NCI-H146 treated with DMSO at 0.1 percent for 48 hours (cell line): ENCODE measurements around the gene CPNE2.
A peak's percentile ranks its signal among the peaks of the same experiment; 100 is the strongest.
"Not testable (repeated sequence)": the region's sequence is repeated elsewhere in the genome, so short reads cannot be mapped to it uniquely, and the experiment has no call there.

Source experiments
- DNase-seq: peaks from one replicate; lab custom pipeline; 2025; ENCODE audit not compliant: unreplicated experiment; lab: John Stamatoyannopoulos, UW

The CPNE2 gene

DNA sequence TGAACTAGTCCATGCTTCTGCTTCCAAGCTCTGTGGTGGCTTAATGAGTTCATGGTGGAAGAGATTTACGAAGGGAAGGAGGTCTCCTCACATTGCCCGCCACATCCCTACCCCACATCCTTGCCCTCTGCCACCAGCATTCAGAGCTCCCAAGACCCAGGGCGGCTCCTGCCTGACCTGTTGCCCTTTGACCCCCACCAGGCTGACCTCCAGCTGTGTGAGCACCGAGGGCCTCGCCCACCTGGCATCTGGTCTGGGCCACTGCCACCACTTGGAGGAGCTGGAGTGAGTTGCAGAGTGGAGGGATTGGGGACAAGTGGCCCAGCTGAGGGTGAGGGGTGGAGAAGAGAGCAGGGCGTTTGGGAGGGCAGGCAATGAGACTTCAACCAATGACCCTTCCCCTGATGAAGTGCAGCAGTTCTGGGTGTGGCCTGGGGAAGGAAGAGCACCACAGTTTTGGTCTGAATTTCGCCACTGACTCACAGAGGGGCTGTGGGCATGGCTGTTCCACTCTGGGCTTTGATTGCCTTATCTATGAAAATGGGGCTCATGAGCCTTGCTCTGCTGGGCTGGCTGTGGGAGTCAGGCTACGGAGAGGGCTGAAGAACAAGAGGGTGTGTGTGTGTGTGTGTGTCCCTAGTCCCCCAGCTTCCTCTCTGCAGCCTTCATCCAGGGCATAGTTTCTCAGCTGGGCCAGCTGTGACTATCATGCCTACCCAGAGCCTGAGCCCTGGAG lies 22.6 kb upstream of the CPNE2 start:
- no peak for DNase-seq

DNA sequence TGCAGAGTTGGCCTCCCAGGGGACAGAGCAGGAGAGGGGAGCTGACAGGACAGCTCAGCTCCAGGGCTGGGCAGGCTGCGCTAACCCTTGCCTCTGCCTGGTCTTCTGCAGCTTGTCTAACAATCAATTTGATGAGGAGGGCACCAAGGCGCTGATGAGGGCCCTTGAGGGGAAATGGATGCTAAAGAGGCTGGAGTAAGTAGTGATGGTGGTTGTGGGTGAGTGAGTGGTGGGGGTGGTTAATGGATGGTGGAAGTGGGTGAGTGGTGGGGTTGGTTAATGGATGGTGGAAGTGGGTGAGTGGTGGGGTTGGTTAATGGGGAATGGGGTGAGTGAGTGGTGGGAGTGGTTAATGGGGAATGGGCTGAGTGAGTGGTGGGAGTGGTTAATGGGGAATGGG lies 22.0 kb upstream of the CPNE2 start:
- DNase-seq = no peak

DNA sequence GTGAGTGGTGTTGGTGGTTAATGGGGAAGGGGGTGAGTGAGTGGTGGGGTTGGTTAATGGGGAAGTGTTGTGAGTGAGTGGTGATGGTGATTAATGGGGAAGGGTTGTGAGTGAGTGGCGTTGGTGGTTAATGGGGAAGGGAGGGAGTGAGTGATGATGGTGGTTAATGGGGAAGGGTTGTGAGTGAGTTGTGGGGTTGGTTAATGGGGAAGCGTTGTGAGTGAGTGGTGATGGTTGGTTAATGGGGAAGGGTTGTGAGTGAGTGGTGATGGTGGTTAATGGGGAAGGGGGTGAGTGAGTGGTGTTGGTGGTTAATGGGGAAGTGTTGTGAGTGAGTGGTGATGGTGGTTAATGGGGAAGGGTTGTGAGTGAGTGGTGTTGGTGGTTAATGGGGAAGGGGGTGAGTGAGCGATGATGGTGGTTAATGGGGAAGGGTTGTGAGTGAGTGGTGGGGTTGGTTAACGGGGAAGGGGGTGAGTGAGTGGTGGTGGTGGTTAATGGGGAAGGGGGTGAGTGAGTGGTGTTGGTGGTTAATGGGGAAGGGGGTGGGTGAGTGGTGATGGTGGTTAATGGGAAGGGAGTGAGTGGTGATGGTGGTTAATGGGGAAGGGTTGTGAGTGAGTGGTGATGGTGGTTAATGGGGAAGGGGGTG lies 21.2 kb upstream of the CPNE2 start:
- not testable (repeated sequence) for DNase-seq

DNA sequence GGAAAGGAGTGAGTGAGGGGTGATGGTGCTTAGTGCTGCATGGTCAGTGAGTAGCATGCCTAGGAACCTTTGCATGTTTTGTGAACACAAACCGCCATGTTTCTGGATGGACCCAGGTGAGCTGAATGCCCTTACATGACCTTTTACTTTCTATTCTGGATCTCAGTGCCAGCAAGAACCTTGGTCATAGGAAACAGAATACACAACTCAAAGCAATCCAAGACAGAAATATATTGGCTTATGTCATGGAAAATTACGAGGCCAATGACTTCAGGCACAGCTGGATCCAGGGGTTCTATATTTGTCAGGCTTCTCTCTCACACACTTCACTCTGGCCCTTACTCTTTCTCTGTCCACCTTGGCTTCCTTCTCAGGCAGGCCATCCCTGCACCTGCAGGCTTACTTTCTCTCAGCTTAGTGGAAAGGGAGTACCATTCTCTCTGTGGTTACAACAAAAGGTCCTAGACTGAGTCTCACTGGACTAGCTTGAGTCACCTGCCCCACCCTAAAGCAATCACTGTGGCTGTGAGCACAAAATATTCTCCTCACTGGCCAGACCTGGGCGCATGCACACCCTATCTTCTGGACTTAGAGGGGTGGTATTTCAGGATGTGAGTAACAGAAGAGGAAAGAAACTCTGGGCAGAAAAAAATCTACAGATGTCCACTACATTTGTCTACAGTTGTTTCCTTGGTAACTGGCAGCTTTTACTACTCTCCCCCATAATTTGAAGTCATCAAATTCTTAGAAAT lies 20.4 kb upstream of the CPNE2 start:
- DNase-seq = no peak

DNA sequence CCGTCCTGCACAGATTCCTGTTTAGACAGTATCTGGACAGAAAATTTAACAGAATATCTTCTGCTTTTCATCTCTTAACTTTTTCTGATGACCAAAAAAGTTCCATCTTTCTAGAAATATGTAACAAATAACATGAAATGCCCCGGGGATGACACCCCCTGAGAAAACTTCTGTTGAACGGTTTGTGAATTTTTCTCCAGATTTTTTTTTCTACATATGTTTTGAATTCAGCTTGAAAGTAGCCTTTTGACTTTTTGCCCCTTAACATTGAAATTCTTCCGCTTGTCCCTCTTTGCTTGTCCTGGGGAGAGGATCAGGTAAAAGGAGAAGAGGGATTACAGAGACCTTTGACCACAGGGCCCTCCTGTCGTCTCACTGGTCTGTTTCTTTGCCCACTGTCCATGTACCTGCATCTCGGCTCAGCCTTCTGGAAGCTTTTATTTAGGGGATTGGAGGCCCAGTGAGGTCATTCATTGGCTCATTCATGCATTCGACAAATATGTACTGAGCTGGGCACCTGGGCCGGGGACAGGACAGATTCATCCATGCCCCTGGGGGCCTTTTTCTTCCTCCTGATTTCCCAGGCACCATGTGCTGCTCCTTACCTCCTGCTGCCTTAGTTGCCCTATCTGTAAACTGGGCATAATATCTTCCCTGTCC lies 19.6 kb upstream of the CPNE2 start:
- DNase-seq = no peak

DNA sequence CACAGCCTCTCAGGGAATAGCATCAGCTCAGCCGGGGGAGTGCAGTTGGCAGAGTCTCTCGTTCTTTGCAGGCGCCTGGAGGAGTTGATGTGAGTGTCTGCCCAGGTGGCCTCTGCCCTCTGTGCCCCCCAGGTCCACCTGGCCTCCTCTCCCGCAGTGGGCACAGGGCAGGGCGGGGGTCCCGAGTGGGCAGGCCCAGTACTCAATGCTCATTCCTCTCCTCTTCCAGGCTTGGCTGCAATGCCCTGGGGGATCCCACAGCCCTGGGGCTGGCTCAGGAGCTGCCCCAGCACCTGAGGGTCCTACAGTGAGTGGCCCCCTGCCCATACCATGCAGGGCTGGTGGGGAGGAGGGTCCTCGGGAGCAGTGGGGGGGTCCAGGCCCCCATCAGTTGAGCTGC lies 14.7 kb upstream of the CPNE2 start:
- no peak for DNase-seq

DNA sequence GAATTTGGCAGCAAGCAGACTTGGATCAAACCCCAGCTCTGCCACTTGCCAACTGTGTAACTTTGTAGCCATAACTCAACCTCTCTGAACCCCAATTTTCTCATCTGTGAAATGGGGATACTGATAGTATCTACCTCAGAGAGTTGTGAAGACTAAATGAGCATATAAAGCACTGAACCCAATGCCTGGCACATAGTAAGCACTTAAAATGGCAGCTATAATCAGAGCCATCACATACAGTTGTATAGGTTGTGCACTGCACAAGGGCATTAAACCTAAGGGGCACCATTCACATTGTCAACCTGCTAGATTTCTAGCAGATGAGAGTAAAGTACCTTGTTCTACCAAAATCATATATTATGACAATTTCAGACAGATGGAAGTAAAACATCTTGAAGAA lies 10.6 kb upstream of the CPNE2 start:
- no peak for DNase-seq

DNA sequence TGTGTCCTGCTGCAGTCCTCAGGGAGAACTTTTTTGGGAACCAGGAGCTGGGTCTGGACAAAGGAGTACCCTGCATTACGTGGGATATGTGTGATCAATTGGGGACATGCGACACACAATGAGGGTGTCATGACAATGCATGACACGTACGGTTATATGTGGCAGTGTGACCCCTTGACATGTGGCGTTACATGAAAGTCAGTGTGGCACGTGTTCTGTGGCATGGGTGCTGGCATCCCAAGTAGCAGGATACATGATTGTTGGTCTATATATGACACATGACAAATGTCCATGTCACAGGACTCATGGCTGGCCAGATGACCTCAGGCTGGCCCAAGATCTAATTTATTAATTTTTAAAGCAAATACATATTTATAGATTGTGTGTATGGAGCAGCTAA lies 9.7 kb upstream of the CPNE2 start:
- no peak for DNase-seq

DNA sequence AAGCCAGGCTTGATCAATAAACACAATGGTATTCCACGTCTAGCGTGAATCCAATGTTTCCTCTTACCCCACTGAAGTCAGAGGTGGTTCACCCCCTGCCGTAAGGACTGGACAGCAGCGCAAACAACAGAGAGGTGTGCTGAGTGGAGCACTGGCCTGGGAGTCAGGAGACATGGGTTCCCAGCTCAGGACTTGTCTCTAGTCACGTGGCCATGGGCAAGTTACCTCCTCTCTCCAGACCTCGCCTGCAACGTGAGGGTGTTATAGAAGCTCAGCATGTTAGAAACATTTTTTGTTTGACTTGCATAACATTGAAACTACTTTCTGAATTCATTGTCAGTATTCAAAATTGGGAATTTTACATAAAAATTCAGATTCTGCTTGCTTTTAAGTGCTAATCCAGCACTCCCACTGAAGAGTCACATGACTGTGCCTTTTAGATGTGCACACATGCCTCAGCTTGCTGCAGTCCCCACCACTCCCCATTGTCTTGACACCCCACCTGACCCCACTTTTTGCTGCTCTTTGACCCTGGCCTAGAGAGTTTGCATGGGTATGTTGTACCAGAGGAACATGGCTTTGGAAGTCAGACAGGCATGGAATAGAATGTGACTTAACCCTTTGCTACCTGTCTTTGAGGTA lies 8.8 kb upstream of the CPNE2 start:
- no peak for DNase-seq

DNA sequence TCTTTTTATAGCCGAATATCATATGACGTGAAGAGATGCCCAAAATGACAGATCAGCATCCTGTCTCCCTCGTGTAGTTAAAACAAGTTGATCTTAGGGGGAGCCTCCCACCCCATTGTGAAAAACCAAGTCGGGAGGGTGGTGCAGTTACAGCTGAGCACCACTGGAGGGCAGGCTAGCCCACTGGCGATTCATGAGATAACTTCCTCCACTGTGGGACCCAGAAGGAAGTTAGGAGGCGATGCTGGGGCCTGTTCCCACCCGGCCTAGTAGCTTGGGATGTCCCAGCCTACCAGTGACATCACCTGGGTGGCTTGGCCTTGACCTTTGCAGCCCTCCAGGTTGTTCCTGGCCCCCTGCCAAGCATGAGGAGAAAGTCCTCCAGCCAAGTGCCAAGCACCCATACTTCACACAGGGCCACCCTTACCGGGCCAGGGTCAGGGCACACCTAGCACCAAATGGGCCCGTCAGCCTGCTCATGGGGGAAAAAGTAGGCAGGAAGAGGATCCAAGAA lies 8.1 kb upstream of the CPNE2 start:
- DNase-seq = peak; percentile 14

DNA sequence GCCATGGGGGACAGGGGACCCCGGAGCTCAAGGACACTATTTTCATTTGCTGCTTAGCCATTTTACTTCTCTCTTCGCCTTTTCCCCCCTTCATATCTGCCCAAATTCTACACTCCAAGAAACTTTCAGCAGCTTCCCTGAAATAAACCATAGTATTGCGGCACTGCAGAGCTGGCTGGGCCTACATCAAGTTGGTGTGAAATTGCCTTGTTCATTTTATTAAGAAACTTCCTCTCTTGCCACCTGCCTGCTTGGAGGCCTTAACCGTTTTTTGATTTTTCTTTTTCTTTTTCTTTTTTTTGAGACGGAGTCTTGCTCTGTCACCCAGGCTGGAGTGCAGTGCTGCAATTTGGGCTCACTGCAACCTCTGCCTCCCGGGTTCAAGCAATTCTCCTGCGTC lies 7.4 kb upstream of the CPNE2 start:
- DNase-seq = no peak

DNA sequence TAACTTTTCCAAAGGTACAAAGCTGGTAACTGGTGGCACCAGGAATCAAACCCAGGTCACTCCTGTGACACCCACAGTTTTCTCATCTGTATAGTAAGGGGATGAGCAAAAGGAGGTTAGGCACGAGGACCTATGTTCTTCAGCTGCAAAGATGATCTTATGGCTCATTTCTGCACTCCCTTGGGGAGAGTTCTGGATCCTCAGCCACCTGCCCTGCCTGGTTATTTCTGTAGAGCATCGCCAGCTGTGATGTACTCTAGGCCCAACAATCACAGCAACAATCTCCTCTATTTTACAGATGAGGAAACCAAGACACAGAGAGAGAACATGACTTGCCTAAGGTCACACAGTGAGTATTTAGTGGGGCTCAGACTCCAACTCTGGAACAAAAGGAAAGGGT lies 5.4 kb upstream of the CPNE2 start:
- DNase-seq = no peak

DNA sequence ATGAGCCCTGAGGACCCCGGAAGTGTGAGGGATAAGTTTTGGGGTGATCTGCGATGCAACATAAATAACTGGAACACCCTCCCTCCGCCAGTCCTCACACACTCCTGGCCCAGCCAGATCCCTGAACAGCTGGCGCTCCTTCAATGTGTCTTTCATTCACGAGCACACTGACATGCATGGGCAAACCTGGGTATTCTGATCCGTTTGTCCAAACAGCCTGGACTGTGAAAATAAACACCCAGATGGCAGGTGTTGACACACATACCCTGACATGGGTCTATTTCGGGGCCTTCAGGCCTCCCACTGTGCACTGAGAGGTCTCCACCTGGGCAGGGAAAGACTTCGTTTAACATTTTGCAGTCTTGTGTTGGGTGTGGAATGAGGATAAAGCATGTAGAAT lies 3.0 kb upstream of the CPNE2 start:
- DNase-seq = peak; percentile 44

DNA sequence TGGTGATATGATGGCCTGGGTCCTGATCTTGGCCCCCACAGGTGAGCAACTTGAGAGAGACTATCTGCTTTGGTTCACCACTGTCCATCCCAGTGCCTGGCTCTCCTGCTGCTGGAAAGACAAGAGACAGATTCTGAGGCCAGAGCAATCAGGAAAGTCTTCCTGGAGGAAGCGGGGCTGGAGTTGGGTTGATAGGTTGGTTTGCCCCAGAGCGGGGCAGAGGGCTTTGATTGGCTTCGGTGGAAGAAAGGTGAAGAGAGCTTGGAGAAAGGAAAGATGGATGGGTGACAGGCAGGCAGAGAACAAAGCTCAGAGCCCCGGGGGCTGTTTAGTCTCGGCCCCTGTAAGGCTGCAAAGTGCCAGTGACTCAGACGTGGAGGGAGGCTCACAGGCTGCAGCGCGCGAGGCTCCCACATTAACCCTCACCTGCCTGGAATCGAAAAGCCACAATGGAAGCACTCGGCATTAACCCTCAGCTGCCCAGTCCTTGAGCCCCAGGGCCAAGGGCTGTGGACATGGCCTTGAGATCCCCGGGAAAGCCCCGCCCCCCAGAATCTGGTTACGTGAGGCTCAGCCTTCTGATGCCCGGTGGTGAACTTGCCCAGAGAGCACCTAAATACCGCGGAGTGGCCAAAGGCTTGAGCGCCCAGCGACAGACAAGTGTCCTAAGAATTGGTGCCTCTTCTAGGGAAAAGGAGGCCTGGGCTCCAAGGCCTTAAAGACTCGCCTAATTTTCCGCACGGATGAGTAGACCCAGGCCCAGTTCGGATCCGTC lies 996 bp upstream of the CPNE2 start:
- no peak for DNase-seq

DNA sequence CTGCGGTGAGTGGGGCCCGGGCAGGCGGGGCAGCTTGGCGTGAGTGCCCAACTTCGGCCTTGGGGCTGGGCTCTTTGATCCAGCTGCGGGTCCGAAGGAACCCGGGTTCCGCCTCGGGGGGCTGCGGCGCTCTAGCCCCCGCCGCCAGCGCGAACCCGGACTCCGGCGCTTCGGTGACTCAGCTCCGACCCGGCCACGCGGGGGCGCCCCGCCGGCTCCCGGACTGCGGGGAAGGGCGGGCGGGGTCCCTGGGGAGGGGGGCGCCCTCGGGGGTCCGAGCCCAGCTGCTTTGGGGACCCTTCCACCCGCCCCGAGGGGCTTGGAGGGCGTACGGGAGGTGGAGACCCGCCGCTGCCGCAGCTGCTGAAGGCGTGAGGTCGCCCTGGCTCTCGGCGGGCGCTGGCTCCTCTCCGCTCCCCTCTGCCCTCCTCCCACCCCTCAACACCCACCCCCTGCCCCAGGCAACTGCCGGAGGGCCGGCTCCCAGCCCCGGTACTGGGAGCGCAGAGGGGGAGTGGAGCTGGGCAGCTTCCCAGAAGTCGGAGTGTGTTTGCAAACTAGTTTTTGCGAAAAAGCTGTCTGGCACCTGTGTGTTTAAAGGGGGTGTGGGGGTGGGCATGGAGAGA lies 516 bp downstream of the CPNE2 start:
- no peak for DNase-seq

DNA sequence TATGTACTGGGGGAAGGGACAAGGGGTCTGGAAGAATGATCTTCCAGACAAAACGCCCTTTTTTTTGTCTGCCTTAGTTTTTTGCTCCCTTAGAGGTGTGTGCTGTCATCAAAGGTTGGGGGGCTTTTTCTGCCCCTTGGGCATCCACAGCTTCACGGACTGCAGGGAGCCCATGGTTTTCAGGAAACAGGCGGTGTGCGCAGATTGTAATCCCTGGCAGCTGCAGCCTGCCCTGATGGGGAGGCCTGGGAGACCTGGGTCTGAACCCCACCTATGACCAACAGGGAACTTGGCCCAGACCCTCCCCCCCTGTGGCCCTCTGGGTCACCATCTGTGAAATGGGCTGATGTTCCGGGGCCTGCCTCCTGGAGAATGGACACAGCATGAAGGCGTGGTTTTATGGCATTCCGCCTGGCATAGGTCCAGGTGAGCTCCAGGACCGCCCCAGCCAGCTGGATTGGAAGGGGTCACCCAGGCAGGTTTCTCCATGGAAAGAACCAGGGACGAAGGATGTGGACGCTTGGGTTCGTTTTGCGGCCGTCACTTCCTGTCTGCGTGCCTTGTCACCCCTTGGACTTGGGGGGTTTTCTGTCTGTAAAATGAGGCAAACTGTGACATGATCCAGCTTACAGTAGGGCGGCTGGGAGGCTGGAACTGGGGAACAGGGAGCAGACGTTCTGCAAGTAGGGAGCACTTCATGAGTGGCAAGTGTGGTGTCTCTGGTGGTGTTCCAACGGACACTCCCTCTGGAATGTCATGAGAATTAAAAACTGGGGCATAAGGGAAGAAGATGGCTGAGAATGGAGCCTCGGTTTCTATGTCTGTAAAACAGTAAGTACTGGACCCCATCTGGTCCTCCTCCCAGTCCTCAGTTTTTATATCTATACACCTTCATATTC lies 1.5 kb downstream of the CPNE2 start:
- DNase-seq = no peak

DNA sequence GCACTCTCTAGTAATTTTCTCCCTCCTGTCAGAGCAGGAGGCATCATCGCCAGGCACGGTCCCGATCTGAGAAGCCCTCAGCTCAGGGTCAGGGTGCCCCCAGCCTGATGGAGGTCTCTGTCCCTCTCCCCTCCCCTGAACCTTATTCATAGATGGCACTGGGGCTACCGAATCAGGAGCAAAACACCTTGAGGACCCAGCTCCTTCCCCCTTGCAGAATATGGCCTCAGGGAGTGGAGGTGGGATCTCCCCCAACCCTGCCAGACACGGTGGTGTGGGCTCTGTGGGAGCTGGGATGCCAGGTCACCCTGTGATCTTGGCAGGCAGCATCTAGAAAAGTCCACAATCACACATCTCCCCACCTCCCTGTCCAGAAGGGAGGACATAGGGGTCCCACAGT lies 2.5 kb downstream of the CPNE2 start:
- no peak for DNase-seq

DNA sequence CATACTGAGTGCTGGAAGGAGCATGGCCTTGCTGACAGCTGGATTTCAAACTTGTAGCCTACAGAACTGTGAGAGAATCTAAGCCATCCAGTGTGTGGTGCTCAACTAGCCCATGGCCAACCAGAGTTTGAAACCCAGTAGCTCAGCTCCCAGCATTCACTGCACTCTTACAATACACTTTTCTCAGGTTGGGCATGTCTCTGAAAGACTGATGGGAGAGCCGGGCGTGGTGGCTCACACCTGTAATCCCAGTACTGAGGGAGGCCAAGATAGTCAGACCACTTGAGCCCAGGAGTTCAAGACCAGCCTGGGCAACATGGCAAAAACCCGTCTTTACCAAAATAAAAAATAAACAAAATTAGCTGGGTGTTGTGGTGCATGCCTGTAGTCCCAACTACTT lies 3.8 kb downstream of the CPNE2 start:
- DNase-seq = no peak

DNA sequence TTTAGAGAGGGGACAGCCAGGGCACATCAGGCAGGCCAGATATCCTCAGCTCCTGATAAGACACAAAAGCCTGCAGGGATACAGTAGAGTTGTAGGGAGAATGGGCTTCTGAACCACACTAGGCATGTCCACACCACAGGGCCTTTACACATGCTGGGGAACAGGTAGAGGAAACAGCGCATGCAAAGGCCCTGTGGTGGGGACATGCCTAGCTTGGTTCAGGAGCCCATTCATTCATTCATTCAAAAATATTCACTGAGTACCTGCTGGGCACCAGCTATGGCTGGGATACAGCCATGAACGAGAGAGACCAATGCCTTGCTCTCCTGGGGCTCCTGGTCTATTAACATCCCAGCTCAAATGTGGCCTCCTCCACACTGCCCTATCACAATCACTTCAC lies 4.4 kb downstream of the CPNE2 start:
- no peak for DNase-seq
